Measurements from ENCODE around the gene CNN3. TPM values are rescaled to one million over a fixed set of nuclear protein-coding genes. Genes with fewer than 3 reads are reported as not detected.

The CNN3 gene
- total and polyA plus RNA-seq, 2 donors (not counting 3 experiments of a cell fraction or from before 2014, with no cell fraction given) = 174 to 392 TPM

DNA sequence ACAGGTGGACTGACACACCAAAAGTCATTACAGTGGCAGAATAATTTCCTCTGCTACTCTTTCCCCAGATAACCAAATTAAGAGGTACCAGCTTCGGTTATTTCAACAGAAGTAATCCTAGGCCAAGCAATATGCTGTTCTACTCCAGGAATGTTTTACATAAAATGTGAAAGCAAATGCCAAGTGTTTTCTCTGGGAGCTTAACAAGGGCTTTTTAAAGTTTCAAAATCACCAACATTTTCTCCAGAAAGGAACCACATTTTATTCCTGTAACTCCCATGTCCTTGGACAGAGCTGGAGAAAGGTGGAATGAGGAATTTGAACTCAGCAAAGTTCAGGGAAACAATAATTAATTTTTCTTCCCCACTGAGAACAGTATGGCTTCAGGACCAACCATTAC is 27.2 kb downstream of the CNN3 start:
- no peaks in the 10 kb centered on the region for H3K9me3 ChIP-seq (replicated peaks; ENCODE audit: control insufficient read depth, insufficient read depth, low read length)
- ChIA-PET POLR2A (no interaction called here), CTCF (interaction anchor here (0.6 to 4.6 kb wide), 6 partner anchors 10 to 143 kb away, joined by 3 to 38 read pairs (median 4); no protein-coding TSS in a partner anchor)
- H3K4me1 ChIP-seq (ENCODE audit: control insufficient read depth, extremely low read depth, insufficient read depth, low read length) = peaks cover 3% of the 10 kb centered on the region
- no peaks in the 10 kb centered on the region for H3K27me3 ChIP-seq (ENCODE audit: control insufficient read depth in 2 of 2, insufficient read depth in 2 of 2, low read length in 2 of 2)
- no TSS peak for BruUV-seq (replicated peaks)
- H2AFZ ChIP-seq (ENCODE audit: low read depth, low read length) = no peak overlapping the region
- no peak overlapping the region for H3K4me3 ChIP-seq (replicated peaks in 1 of 3; ENCODE audit: insufficient read depth in 1 of 3, low read depth in 1 of 3, low read length in 3 of 3)
- no peak for FAIRE-seq
- H4K20me1 ChIP-seq (replicated peaks; ENCODE audit: control insufficient read depth, extremely low read depth, insufficient read depth, low read length) = peaks cover 15% of the 10 kb centered on the region
- intact Hi-C loops (cut with micrococcal nuclease) = no loop called here
- peaks cover 16% of the 10 kb centered on the region for H3K79me2 ChIP-seq (ENCODE audit: control insufficient read depth, insufficient read depth, low read length)
- H3K9me1 ChIP-seq (replicated peaks; ENCODE audit: control insufficient read depth, extremely low read depth, insufficient read depth, low read length) = no peaks in the 10 kb centered on the region
- dilution Hi-C loops (cut with MboI; ENCODE audit: extremely low pct_ligation_motif_present, low sequenced_read_pairs) = loop anchor here (25.0 kb wide), 1 partner anchor 138 kb away; no protein-coding TSS in a partner anchor
- TF ChIP-seq EZH2 (IDR thresholded peaks at IDR 0.05; ENCODE audit: borderline replicate concordance, low read depth, low read length, severe bottlenecking) (no peak), GATA2 (IDR thresholded peaks at IDR 0.05; ENCODE audit: insufficient read depth, insufficient read length, low read depth, low read length) (no peak), POLR2AphosphoS5 (IDR thresholded peaks at IDR 0.05; ENCODE audit: insufficient read depth, low read depth, low read length) (no peak), MYC (IDR thresholded peaks at IDR 0.05; ENCODE audit: low read depth, low read length) (no peak), POLR2A (IDR thresholded peaks at IDR 0.05; ENCODE audit: low read depth, low read length) (no peak), JUN (IDR thresholded peaks at IDR 0.05; ENCODE audit: borderline replicate concordance, insufficient read depth, insufficient read length, low read depth) (no peak), FOS (IDR thresholded peaks at IDR 0.05; ENCODE audit: borderline replicate concordance, insufficient read depth, low read length) (no peak)
- TF ChIP-seq, protein P1, sequence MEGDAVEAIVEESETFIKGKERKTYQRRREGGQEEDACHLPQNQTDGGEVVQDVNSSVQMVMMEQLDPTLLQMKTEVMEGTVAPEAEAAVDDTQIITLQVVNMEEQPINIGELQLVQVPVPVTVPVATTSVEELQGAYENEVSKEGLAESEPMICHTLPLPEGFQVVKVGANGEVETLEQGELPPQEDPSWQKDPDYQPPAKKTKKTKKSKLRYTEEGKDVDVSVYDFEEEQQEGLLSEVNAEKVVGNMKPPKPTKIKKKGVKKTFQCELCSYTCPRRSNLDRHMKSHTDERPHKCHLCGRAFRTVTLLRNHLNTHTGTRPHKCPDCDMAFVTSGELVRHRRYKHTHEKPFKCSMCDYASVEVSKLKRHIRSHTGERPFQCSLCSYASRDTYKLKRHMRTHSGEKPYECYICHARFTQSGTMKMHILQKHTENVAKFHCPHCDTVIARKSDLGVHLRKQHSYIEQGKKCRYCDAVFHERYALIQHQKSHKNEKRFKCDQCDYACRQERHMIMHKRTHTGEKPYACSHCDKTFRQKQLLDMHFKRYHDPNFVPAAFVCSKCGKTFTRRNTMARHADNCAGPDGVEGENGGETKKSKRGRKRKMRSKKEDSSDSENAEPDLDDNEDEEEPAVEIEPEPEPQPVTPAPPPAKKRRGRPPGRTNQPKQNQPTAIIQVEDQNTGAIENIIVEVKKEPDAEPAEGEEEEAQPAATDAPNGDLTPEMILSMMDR (IDR thresholded peaks at IDR 0.05; ENCODE audit: extremely low read depth in 1 of 2, insufficient read depth in 1 of 2, low read depth in 1 of 2, low read length in 2 of 2) = no peak
- TF ChIP-seq, protein P2, sequence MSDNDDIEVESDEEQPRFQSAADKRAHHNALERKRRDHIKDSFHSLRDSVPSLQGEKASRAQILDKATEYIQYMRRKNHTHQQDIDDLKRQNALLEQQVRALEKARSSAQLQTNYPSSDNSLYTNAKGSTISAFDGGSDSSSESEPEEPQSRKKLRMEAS (IDR thresholded peaks at IDR 0.05; ENCODE audit: insufficient read depth, insufficient read length) = no peak
- no peak overlapping the region for H3K9ac ChIP-seq (replicated peaks; ENCODE audit: extremely low read depth, insufficient read depth, low read length)
- no peak overlapping the region for H3K4me2 ChIP-seq (ENCODE audit: insufficient read depth, low read length)
- no peak for DNase-seq (ENCODE audit: low read depth, low spot score)
- H3K36me3 ChIP-seq (ENCODE audit: control insufficient read depth in 2 of 2, extremely low read depth in 1 of 2, insufficient read depth in 2 of 2, low read length in 2 of 2) = peaks cover 33 to 48% of the 10 kb centered on the region in 2 experiments
- no peak overlapping the region for H3K27ac ChIP-seq (ENCODE audit: insufficient read depth, low read depth, low read length)

Measured in endothelial cell of umbilical vein (primary cell).